HCT116 (cell line): Measurements from ENCODE around the gene PPP2R3A. TPM values are rescaled to one million over a fixed set of nuclear protein-coding genes. Genes with fewer than 3 reads are reported as not detected.
"Not testable (repeated sequence)": the region's sequence is repeated elsewhere in the genome, so short reads cannot be mapped to it uniquely, and the experiment has no call there.

Source experiments
- ATAC-seq: fragments of 200-7000 bp; cut with Tn5 transposase; 2 replicates; pipeline ENCODE4 v1.9.1; 2020; ENCODE audit warnings: mild to moderate bottlenecking, moderate library complexity
- BruUV-seq: library from RNA; stranded (reverse); fragments of 400-500 nt; replicated peaks from 2 replicates; lab custom pipeline; 2021; lab: Mats Ljungman, UMichigan
- CTCF ChIA-PET: fragments of 300-600 bp; sonication (Branson Sonifier 250); formaldehyde crosslinking; loops from one replicate; lab custom pipeline; 2021; ENCODE audit warnings: antibody characterized with exemption; lab: Charles Lee
- POLR2A ChIA-PET: fragments of 300-600, 350-600 bp; sonication (Branson Sonifier 250); formaldehyde crosslinking; loops from one replicate; lab custom pipeline; 2021; ENCODE audit warnings: antibody characterized with exemption; lab: Charles Lee
- RAD21 ChIA-PET, 2 experiments: fragments of 300-600 bp; sonication (Branson Sonifier 250); formaldehyde crosslinking; loops; one replicate each; lab custom pipeline; 2023; ENCODE audit warnings: low total read pairs in 2 of 2; ENCODE audit not compliant: uncharacterized antibody in 2 of 2, unreplicated experiment in 2 of 2, low non-redundant PET in 1 of 2; lab: Charles Lee
- DNase-seq: peaks from one replicate; pipeline ENCODE4 v3.0.0-alpha.2; 2010; ENCODE audit warnings: low read depth, low spot score
- H2AFZ ChIP-seq: fragments of 200-600 bp; shearing (Covaris generic), sonication (generic); 2 replicates; pipeline ENCODE4 v1.6.1; 2017; ENCODE audit warnings: low read depth, mixed run types, mixed read lengths, antibody characterized with exemption, low read length; ENCODE audit not compliant: poor library complexity, severe bottlenecking
- H3K27ac ChIP-seq: 2 replicates; pipeline ENCODE4 v1.5.1; 2012; ENCODE audit warnings: low read depth, low read length
- H3K27me3 ChIP-seq: fragments of 200-600 bp; sonication (generic); 2 replicates; pipeline ENCODE4 v1.6.1; 2016; ENCODE audit warnings: mixed run types, low read length, mixed read lengths; ENCODE audit not compliant: insufficient read depth
- H3K36me3 ChIP-seq, 2 experiments: fragments of 200-500 bp in 1 of 2; fragments of 200-600 bp in 1 of 2; sonication (Bioruptor generic) in 1 of 2; sonication (generic) in 1 of 2; 2 replicates each; pipeline versions ENCODE4 v1.5.1 to v1.6.1; 2014 to 2016; ENCODE audit warnings: low read length in 2 of 2, inconsistent platforms in 1 of 2, mixed read lengths in 1 of 2, mixed run types in 1 of 2; ENCODE audit not compliant: insufficient read depth in 2 of 2, control insufficient read depth in 1 of 2
- H3K4me1 ChIP-seq, 2 experiments: fragments of 200-600 bp in 1 of 2; sonication (generic) in 1 of 2; 2 replicates each; pipeline versions ENCODE4 v1.5.1 to v1.6.1; 2012 to 2017; ENCODE audit warnings: low read length in 2 of 2, inconsistent platforms in 1 of 2, mild to moderate bottlenecking in 1 of 2, mixed read lengths in 1 of 2, mixed run types in 1 of 2, moderate library complexity in 1 of 2; ENCODE audit not compliant: insufficient read depth in 2 of 2, control insufficient read depth in 1 of 2
- H3K4me2 ChIP-seq: fragments of 200-600 bp; sonication (generic); 2 replicates; pipeline ENCODE4 v1.6.1; 2017; ENCODE audit warnings: mixed run types, low read length, mixed read lengths
- H3K4me3 ChIP-seq, 2 experiments: fragments of 200-600 bp in 1 of 2; sonication (generic) in 1 of 2; replicated peaks in 1 of 2; 2 replicates each; pipeline ENCODE4 v1.5.1; 2011 to 2016; ENCODE audit warnings: low read length in 2 of 2, control low read depth in 1 of 2, low read depth in 1 of 2, mild to moderate bottlenecking in 1 of 2, mixed read lengths in 1 of 2, mixed run types in 1 of 2
- H3K79me2 ChIP-seq: fragments of 200-600 bp; sonication (generic); 2 replicates; pipeline ENCODE4 v1.6.1; 2017; ENCODE audit warnings: mild to moderate bottlenecking, mixed run types, low read length, moderate library complexity, mixed read lengths; ENCODE audit not compliant: insufficient read depth
- H3K9ac ChIP-seq: fragments of 200-600 bp; sonication (generic); 2 replicates; pipeline ENCODE4 v1.6.1; 2016; ENCODE audit warnings: low read length, mixed read lengths
- H3K9me2 ChIP-seq: fragments of 200-600 bp; sonication (generic), shearing (Covaris generic); 2 replicates; pipeline ENCODE4 v1.6.1; 2017; ENCODE audit warnings: mixed run types, mild to moderate bottlenecking, moderate library complexity; ENCODE audit not compliant: insufficient read depth
- H3K9me3 ChIP-seq, 2 experiments: fragments of 200-500 bp in 1 of 2; fragments of 200-600 bp in 1 of 2; sonication (Bioruptor generic) in 1 of 2; sonication (generic) in 1 of 2; 2 replicates each; pipeline ENCODE4 v1.6.1; 2014 to 2017; ENCODE audit warnings: low read length in 2 of 2, mixed read lengths in 2 of 2, inconsistent platforms in 1 of 2, low read depth in 1 of 2, mild to moderate bottlenecking in 1 of 2, mixed run types in 1 of 2, moderate library complexity in 1 of 2; ENCODE audit not compliant: control insufficient read depth in 1 of 2, insufficient read depth in 1 of 2
- H4K20me1 ChIP-seq: fragments of 200-600 bp; sonication (generic), shearing (Covaris generic); 2 replicates; pipeline ENCODE4 v1.6.1; 2017; ENCODE audit warnings: mixed run types, mild to moderate bottlenecking, moderate library complexity; ENCODE audit not compliant: insufficient read depth
- CEBPB ChIP-seq: IDR thresholded peaks from 2 replicates; pipeline ENCODE4 v1.6.1; 2012; ENCODE audit warnings: low read depth
- CTCF ChIP-seq, 3 experiments: fragments of 200-600 bp in 1 of 3; sonication (generic) in 1 of 3; IDR thresholded peaks in 2 of 3; conservative IDR thresholded peaks in 1 of 3; 2 replicates each; pipeline ENCODE4 v1.5.1; 2012 to 2017; ENCODE audit warnings: low read depth in 2 of 3, low read length in 2 of 3, antibody characterized with exemption in 1 of 3, borderline replicate concordance in 1 of 3, control low read depth in 1 of 3, mild to moderate bottlenecking in 1 of 3, mixed read lengths in 1 of 3, mixed run types in 1 of 3, moderate library complexity in 1 of 3; ENCODE audit not compliant: insufficient read depth in 1 of 3
- MAX ChIP-seq: IDR thresholded peaks from 2 replicates; pipeline ENCODE4 v1.6.1; 2012
- intact Hi-C: fragments of 100-400 bp; cut with micrococcal nuclease; formaldehyde crosslinking; loops from 2 replicates; pipeline ENCODE4 v1.10.0; 2022
- total RNA-seq: library from RNA; stranded (reverse); gene quantifications from one replicate; pipeline ENCODE4 v1.2.1, GENCODE V29; 2021; ENCODE audit not compliant: unreplicated experiment

PPP2R3A gene
- total RNA-seq, 1 experiment from 2014 or later: 6.1 TPM

- TF ChIP-seq CTCF (IDR thresholded peaks at IDR 0.05 in 2 of 3, conservative IDR thresholded peaks at IDR 0.05 in 1 of 3; ENCODE audit: borderline replicate concordance in 1 of 3, insufficient read depth in 1 of 3, low read depth in 2 of 3, low read length in 2 of 3): no peak
- no peak for TF ChIP-seq MAX
- no peak for TF ChIP-seq CEBPB
Observed at GRCh38 chr3:135930255-135930654, 35.3 kb upstream of the PPP2R3A start (continued).

GRCh38 chr3:135935171-135935570 is 30.4 kb upstream of the PPP2R3A start:
- H3K9me2 ChIP-seq, H3K9ac ChIP-seq, H3K4me1 ChIP-seq, H3K79me2 ChIP-seq, H2AFZ ChIP-seq, H3K27ac ChIP-seq, POLR2A ChIA-PET, H3K4me3 ChIP-seq, H4K20me1 ChIP-seq, H3K4me2 ChIP-seq, BruUV-seq, DNase-seq, CTCF ChIA-PET, ATAC-seq, H3K36me3 ChIP-seq, H3K9me3 ChIP-seq, intact Hi-C loops, H3K27me3 ChIP-seq, RAD21 ChIA-PET: not testable (repeated sequence)

- RAD21 ChIA-PET: not testable (repeated sequence)
Observed at GRCh38 chr3:135937766-135938165, 27.8 kb upstream of the PPP2R3A start.

More at GRCh38 chr3:135937766-135938165, 27.8 kb upstream of the PPP2R3A start:
- H3K4me2 ChIP-seq, ATAC-seq, H3K27me3 ChIP-seq, H3K4me3 ChIP-seq, H3K79me2 ChIP-seq, H3K4me1 ChIP-seq, H3K9me2 ChIP-seq, H3K36me3 ChIP-seq, H2AFZ ChIP-seq, DNase-seq, H4K20me1 ChIP-seq, POLR2A ChIA-PET, CTCF ChIA-PET, H3K9ac ChIP-seq, intact Hi-C loops, H3K9me3 ChIP-seq, H3K27ac ChIP-seq, BruUV-seq: not testable (repeated sequence)
